Stimulated activated CD8-positive, alpha-beta memory T cell treated with anti-CD3 and anti-CD28 coated beads, Interleukin-7, amount 100 ng/mL, for 24 hours (primary cell): ENCODE results near the gene DNMT1.
"Not testable (repeated sequence)": the region's sequence is repeated elsewhere in the genome, so short reads cannot be mapped to it uniquely, and the experiment has no call there.

Experiments
- DNase-seq: peaks from one replicate; pipeline ENCODE4 v3.0.0-alpha.2; 2020; ENCODE audit warnings: low read depth

The DNMT1 gene

DNA sequence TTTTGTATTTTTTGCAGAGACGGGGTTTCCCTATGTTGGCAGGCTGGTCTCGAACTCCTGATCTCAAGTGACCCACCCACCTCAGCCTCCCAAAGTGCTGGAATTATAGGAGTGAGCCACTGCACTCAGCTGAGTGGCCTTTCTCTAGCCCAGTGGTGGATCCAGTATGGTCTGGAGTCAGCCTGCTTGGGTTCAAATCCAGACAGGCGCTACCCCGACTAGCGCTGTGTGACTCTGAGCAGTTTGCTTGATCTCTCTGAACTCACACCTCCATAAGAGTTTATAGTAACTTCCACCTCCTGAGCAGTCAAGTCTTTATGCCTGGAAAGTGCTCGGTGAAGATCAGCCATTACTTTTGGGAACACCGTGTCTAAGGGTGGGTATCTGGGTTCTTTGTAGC lies 25.9 kb upstream of the DNMT1 start:
- DNase-seq = no peak

DNA sequence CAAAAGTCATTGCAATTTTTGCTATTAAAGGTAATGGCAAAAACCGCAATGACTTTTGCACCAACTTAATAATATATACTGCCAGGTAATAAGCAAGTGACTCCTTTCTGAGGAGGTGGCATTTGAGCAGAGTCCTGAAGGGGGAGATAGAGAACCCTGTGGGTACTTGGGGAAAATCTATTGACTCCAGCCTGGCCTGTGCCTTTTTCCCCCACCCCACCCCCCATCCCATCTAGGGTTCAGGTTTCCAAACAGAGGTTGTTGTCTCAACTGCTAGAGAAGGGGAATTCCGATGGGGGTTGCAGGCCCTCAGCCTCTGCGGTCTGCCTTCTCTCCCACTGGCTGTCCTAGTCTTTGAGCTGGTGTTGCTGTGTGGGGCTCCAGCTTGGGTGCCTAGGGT lies 24.9 kb upstream of the DNMT1 start:
- no peak for DNase-seq

DNA sequence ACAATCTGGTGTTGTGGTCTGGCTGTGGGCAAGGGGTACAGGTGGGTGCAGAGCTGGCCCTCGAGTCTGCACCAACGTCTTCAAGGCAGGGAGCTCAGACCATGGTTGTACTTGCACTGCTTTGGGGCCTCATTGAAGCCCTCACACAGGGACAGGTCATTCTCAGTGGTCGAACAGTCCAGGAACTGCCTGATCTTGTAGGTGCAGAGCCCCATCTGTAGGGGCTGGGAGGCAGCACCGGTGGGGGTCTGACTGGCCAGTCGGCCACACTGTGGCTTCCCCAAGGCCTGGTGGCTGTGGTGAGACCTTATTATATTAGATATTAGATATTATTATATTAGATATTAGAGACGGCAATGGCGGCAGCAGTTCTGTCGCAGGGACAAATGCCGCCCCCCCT lies 22.3 kb upstream of the DNMT1 start:
- no peak for DNase-seq

DNA sequence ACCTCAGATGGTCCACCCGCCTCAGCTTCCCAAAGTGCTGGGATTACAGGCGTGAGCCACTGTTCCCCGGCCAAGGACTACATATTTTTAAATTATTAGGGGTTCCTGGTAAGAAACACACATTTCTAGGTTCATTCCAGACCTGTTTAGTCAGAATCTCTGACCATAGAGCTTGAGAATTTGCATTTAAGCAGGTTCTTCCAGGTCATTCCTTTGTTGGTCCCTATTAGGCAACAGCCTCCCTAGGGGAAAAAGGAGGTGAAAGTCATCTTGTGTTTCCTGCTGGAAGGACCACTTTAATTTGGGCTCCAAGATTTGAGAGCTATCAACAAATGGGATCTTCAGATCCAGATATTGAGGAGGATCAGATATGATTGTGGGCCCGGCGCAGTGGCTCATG lies 20.0 kb upstream of the DNMT1 start:
- DNase-seq = no peak

DNA sequence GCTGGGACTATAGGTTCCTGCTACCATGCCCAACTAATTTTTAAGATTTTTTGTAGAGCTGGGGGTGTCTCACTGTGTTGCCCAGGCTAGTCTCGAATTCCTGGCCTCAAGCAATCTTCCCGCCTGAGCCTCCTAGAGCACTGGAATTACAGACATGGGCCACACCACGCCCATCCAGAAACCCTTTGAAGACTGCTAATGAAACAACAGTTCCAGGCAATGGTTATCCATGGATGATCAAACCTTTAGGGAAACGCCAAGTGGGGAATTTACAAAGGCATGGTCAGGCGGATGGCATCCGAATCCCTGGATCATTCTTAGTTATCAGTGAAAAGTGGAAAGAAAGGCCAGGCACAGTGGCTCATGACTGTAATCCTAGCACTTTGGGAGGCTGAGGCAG lies 16.9 kb upstream of the DNMT1 start:
- DNase-seq = no peak

DNA sequence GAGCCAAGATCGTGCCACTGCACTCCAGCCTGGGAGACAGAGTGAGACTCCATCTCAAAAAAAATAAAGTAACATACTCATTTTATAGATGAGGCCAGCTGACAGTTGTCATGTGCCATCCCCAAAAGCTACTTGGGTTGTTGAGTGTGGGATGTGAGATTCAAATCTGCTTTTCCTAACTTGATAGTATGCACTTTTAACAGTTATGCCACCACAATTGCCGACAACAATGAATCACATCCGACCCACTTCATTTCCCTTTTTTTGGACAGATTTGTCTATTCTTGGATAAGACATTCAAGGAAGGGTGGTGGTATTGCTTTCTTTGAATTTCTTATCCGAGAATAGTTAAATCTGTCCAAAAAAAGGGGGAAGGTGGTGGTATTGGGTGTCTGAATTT lies 16.3 kb upstream of the DNMT1 start:
- no peak for DNase-seq

DNA sequence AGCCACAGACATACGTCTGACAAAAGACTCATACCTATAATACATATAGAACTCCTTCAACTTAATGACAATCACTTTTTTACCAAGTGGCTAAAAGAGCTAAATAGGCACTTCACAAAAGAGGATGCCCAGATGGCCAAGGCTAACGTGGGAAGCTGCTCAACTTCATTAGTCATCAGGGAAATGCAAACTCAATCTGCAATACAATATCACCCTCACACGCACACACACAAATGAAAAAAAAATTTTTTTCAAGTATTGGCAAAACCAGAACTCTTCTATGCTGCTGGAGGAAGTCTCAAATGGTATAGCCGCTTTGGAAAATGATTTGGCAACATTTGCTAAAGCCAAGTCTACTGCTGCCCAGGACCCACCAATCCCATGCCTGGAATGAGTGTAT lies 14.6 kb upstream of the DNMT1 start:
- no peak for DNase-seq

DNA sequence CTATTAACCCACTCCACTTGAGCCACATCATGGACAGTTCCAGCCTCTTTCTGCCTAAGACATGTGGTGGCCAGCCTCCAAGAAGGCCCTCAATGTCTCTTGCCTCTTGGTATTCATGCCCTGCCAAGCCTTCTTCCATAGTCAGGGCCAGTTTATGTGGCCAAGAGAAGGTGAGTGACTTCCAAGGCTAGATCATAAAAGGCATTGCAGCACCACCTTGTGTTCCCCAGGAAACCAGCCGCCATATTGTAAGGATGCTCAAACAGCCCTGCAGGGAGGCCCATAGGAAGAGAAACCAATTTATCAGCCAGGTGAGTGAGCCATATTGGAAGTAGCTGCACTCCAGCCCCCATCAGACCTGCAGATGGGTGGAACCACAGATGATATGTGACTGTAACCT lies 12.3 kb upstream of the DNMT1 start:
- DNase-seq = no peak

DNA sequence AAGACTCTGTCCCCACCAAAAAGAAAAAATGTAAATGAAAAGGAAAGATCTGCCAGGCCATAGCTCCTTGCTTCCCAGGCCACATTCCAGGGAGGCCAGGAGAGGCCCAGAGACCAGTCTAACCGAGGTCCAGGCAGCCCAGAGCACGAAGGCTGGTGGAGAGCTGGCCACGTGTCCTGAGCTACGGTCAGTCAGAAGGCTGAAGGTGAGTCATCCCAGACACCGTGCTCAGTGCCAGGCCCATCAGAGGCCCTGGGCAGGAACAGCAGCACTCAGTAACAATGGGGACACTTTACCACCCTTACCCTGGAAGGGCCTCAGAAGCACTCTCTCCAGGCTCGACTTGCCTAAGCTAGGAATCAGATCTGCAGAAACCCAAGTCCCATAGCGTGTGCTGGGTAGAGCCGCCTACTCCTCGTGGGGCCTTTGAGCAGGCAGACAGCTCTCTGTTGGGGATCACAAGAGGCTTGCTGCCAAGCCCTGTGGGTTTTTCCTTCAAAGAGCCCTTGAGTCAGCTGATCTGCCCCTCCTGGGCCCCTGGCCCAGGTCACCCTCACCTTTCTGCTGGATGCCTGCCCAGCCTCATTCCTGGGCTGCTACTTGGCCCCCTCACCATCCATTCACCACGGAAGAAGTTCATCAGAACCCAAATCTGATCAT lies 11.6 kb upstream of the DNMT1 start:
- no peak for DNase-seq

DNA sequence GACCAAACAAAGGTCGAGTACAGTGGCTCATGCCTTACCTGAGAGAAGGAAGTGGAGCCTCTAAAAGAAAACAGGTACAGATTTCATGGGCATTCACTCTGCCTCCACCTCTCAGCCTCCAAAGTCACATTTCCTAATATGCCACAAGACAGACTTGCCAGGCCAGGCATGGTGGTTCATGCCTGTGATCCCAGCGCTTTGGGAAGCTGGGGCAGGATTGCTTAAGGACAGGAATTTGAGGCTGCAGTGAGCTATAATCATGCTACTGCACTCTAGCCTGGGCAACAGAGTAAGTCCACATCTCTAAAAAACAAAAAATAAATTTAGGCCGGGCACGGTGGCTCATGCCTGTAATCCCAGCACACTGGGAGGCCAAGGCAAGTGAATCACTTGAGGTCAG lies 10.9 kb upstream of the DNMT1 start:
- no peak for DNase-seq

DNA sequence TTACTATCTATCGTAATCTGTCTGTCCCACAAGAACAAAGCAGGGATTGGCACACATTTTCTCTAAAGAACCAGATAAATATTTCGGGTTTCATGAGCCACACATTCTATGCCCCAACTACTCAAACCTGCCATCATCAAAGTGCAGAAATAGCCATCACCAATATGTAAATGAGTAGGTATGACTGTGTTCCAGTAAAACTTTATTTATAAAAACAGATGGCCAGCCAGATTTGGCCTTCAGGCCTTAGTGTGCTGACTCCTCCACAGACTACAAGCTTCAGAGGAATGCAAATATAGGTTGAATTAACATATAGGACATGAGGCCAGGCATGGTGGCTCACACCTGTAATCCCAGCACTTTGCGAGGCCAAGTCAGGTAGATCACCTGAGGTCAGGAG lies 8.9 kb upstream of the DNMT1 start:
- no peak for DNase-seq

DNA sequence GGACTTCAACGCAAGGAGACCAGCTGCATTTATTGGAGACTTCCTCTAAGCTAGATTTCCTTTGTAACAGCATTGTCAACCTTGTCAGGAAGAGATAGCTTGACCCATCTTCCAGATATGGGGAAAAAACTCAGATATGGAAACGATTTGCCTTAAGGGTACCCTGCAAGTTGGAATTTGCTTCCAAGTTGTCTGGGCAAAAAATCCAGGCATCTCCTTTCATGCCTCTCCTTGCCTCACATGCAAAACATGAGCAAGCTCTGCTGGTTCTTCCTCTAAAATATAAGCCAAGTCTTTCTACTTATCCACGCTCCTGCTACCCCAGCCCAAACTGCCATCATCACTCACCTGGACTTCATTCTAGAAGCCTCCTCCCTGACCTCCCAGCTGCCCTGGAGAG lies 6.4 kb upstream of the DNMT1 start:
- DNase-seq = no peak

DNA sequence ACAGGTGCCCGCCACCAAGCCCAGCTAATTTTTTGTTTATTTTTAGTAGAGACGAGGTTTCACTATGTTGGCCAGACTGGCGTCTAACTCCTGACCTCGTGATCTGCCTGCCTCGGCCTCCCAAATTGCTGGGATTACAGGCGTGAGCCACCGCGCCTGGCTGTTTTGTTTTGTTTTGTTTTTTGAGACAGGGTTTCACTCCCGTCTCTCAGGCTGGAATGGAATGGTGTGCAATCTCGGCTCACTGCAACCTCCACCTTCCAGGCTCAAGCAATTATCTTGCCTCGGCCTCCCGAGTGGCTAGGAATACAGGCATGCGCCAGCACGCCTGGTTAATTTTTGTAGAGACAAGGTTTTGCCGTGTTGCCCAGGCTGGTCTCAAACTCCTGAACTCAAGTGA lies 5.3 kb upstream of the DNMT1 start:
- DNase-seq = not testable (repeated sequence)

DNA sequence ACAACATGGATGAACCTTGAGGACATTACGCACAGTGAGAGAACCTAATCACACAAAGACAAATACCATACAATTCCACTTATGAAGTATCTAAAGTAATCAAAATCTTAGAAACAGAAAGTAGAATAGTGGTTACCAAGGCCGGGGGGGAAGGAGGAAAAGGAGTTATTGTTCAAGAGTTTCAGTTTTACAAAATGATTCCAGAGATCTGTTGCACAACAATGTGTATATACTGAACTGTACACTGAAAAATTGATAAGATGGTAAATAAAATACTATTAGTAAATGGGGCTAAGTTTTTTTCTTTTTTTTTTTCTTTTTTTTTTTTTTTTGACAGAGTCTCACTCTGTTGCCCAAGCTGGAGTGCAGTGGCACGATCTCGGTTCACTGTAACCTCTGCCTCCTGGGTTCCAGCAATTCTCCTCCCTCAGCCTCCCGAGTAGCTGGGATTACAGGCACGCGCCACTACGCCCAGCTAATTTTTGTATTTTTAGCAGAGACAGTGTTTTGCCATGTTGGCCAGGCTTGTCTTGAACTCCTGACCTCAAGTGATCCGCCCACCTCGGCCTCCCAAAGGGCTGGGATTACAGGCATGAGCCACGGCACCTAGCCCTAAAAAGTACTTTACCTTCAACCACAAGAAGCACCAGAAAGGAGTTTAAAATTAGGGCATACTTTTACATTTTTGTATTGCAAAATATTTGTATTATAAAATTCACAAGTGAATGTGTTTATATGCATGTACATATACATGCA lies 4.3 kb upstream of the DNMT1 start:
- not testable (repeated sequence) for DNase-seq

DNA sequence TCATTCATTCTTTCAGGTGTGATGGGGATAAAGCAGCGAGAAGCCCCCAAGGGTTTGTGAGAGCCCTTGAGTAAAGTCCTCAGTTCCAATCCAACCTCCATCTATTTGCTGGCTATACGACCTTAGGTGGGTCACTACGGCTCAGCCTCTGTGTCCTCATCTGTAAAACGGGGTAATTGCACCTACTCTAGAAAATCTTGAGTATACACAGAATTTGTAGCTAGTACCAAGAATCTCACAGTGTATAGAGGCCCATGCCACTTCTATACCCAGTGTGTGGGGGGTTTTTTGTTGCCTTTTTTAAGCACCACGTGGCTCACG lies 406 bp upstream of the DNMT1 start:
- DNase-seq = no peak

DNA sequence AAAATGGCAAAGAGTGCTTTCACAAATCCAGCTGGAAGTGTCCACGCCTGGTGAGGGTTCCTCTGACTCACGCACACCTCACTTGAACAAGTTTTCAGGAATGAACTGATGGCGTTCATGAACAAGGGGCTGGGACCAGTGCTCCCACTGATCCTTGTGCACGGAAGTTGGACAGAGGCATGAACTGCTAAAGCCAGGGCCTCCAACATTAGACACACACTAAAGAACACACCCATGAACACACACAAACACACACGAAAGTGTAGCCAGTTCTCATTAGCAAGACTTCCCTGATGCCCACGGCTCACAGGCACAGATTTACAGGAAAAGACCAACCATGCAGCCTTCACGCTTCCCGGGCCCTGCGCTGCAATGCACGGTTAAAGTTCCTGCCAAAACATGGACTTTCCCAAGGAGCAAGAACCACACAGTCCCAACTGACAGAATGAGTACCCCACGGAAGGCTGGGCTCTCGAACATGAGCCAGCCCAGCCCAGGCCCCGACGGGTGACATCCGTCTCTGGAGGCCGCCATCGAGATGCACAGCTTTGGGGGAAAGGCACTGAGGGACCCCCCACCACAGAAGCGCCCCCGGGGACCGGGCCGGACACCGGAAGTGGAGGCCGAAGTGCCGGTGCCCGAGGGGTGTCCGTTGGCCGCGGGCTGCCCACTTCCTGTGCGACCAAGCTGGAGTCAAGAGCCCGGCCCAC lies 808 bp downstream of the DNMT1 start:
- no peak for DNase-seq

DNA sequence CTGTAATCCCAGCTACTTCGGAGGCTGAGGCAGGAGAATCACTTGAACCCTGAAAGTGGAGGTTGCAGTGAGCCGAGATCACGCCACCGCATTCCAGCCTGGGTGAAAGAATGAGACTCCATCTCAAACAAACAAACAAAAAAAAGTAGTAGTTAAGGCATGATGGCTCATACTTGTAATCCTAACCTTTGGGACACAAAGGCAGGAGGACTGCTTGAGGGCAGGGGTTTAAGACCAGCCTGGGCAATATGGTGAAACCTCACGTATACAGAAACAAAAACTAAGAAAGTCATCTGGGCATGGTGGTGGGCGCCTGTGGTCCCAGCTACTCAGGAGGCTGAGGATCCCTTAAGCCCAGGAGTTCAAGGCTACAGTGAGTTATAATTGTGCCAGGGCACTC lies 1.8 kb downstream of the DNMT1 start:
- no peak for DNase-seq

DNA sequence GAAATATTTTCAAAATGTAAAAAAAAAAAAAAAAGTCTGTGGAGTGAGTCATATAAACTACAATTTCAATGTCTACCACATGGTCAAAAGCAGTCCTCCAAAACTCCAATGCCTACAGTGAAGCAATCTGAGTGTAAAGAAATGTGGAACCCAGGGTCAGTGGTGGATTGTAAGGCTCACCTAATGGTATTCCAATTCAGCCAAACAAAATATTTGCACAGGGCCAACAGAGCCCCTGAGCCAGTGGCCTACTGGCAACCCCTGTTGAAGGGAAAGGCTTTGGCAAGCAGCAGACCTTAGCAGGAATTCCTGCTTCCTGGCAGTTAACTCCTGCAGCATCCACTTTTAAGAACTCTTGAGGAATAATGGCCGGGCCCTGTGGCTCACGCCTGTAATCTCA lies 3.4 kb downstream of the DNMT1 start:
- DNase-seq = no peak

DNA sequence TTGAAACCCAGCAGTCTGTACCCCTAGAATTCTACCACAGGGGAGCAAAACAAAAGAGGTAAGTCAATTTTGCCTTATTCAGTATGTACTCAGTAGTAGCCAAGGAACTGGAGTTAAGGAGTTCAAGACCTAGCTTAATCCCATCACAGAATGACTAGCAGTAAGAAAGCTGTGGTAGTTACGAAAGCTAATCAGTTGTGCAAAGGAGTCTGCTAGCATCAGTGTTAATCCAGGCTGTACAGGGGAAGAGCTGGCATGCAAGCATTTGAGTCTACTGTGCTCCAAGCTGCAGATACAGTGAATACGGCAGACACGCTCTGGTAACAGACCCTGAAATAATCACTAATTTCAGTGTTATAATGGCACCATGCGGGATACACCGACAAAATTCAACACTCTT lies 4.7 kb downstream of the DNMT1 start:
- DNase-seq = no peak

DNA sequence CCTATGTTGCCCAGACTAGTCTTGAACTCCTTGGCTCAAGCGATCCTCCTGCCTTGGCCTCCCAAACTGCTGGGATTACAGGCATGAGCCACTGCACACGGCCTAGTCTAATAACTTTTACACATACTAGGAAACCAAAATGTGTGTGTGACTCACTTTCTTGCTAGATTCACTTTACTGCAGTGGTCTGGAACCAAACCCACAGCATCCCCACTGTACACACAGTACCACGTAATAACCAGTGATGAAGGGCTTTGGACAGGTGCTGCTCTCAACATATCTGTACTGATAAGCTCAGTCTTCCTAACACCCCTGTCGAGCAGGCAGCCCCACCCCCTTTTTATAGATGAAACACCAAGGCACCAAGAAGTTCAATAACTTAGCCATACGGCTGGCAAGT lies 5.1 kb downstream of the DNMT1 start:
- no peak for DNase-seq

DNA sequence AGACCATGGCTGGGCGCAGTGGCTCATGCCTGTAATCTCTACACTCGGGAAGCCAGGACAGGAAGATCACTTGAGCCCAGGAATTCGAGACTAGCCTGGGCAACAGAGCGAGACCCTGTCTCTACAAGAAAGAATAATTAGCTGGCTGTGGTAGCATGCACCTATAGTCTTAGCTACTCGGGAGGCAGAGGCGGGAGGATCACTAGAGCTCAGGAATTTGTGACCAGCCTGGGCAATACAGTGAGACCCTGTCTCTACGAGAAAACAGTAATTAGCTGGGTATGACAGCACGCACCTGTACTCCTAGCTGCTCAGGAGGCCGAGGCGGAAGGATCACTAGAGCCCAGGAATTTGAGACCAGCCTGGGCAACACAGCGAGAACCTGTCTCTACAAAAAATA lies 7.4 kb downstream of the DNMT1 start:
- DNase-seq = no peak

DNA sequence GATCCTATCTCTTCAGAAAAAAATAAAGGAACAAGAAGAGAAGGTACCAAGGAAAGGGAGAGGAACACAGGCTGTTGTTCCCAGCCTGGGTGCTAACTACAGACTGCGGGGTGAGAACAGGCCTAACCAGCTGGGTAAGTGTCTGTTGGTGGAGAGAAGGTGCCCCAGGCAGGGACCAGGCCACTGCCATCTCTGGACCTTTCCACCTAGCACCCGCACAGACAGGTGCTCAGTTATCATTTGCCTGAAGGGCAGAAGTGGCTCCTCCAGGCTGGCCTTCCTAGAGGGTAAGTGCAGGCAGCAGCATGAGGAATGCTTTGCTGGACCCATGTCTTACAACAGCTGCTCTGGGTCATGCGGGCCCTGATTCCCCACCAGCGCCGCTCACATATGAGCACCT lies 10.1 kb downstream of the DNMT1 start:
- DNase-seq = no peak

DNA sequence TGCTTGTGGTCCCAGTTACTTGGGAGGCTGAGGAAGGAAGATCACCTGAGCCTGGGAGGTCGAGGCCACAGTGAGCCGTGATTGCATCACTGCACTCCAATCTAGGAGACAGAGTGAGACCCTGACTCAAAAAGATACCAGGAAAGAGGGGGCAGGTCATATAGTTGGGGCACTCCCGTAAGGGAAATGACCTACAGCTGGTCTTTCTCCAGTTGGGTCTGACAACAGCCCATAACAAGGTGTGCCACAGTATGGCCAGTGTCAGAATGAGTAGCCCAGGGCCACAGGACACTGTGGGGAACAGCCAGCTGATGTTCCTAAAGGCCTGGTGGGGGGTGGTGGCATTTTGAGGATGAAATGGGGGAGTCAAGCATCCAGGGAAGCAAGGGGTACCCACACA lies 10.8 kb downstream of the DNMT1 start:
- DNase-seq = no peak

DNA sequence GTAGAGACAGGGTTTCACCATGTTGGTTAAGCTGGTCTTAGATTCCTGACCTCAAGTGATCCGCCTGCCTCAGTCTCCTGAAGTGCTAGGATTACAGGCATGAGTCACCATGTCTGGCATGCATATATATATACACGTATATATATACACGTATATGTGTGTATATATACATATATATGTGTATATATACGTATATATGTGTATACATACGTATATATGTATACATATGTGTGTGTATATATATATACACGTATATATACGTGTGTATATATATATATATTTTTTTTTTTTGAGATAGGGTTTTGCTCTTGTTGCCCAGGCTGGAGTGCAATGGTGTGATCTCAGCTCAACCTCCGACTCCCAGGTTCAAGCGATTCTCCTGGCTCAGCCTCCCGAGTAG lies 11.9 kb downstream of the DNMT1 start:
- no peak for DNase-seq
